SK-N-SH (cell line): ENCODE data around the gene CTNNA3. TPM values are rescaled to one million over a fixed set of nuclear protein-coding genes. Genes with fewer than 3 reads are reported as not detected.

Source experiments
- CTCF ChIA-PET: fragments of 300-600, 350-600 bp; formaldehyde crosslinking; extraction: SDS; loops from one replicate; lab custom pipeline; 2021; lab: Yijun Ruan, JAX
- POLR2A ChIA-PET: fragments of 350-600 bp; sonication (Branson Sonifier 250); formaldehyde crosslinking; extraction: SDS; loops from one replicate; lab custom pipeline; 2020; ENCODE audit warnings: antibody characterized with exemption, inconsistent platforms; lab: Yijun Ruan, JAX
- DNase-seq: peaks from one replicate; pipeline ENCODE4 v3.0.0; 2012
- H2AFZ ChIP-seq: fragments of 200-600 bp; sonication (generic); 2 replicates; pipeline ENCODE4 v1.8.1; 2016; ENCODE audit warnings: antibody characterized with exemption, mild to moderate bottlenecking, low read depth
- H3F3A ChIP-seq: fragments of 200-600 bp; sonication (generic); replicated peaks from 2 replicates; pipeline ENCODE3; 2016; ENCODE audit warnings: antibody characterized with exemption, mild to moderate bottlenecking; ENCODE audit not compliant: insufficient read depth
- H3K27ac ChIP-seq, 2 experiments: fragments of 200-500 bp in 1 of 2; fragments of 200-600 bp in 1 of 2; sonication (Bioruptor generic) in 1 of 2; sonication (generic), shearing (Covaris generic) in 1 of 2; 2 replicates each; pipeline versions ENCODE4 v1.5.1 to v1.6.1; 2014 to 2016; ENCODE audit warnings: low read depth in 2 of 2, inconsistent platforms in 1 of 2, low read length in 1 of 2, mild to moderate bottlenecking in 1 of 2, mixed read lengths in 1 of 2
- H3K27me3 ChIP-seq: fragments of 200-600 bp; sonication (generic), shearing (Covaris generic); 2 replicates; pipeline ENCODE4 v1.6.1; 2016; ENCODE audit warnings: mixed run types; ENCODE audit not compliant: insufficient read depth
- H3K36me3 ChIP-seq, 2 experiments: fragments of 200-500 bp in 1 of 2; fragments of 200-600 bp in 1 of 2; sonication (Bioruptor generic) in 1 of 2; sonication (generic) in 1 of 2; replicated peaks in 1 of 2; 2 replicates each; pipeline versions ENCODE3 to v1.5.1; 2014 to 2016; ENCODE audit warnings: low read length in 1 of 2, mild to moderate bottlenecking in 1 of 2; ENCODE audit not compliant: insufficient read depth in 2 of 2, control insufficient read depth in 1 of 2
- H3K4me1 ChIP-seq, 2 experiments: fragments of 200-500 bp in 1 of 2; fragments of 200-600 bp in 1 of 2; sonication (Bioruptor generic) in 1 of 2; sonication (generic), shearing (Covaris generic) in 1 of 2; 2 replicates each; pipeline versions ENCODE4 v1.5.1 to v1.6.1; 2014 to 2016; ENCODE audit warnings: low read depth in 1 of 2, low read length in 1 of 2, mixed run types in 1 of 2; ENCODE audit not compliant: insufficient read depth in 2 of 2, control insufficient read depth in 1 of 2
- H3K4me2 ChIP-seq: fragments of 200-600 bp; sonication (generic), shearing (Covaris generic); 2 replicates; pipeline ENCODE4 v1.6.1; 2017; ENCODE audit warnings: mixed run types
- H3K4me3 ChIP-seq, 2 experiments: fragments of 200-500 bp in 1 of 2; fragments of 200-600 bp in 1 of 2; sonication (Bioruptor generic) in 1 of 2; sonication (generic), shearing (Covaris generic) in 1 of 2; 2 replicates each; pipeline versions ENCODE4 v1.5.1 to v1.8.1; 2014 to 2016; ENCODE audit warnings: low read depth in 2 of 2, inconsistent platforms in 1 of 2, low read length in 1 of 2, mild to moderate bottlenecking in 1 of 2, mixed read lengths in 1 of 2, moderate library complexity in 1 of 2
- H3K79me2 ChIP-seq: fragments of 200-600 bp; sonication (generic); 2 replicates; pipeline ENCODE4 v1.8.1; 2017; ENCODE audit warnings: mild to moderate bottlenecking; ENCODE audit not compliant: insufficient read depth
- H3K9ac ChIP-seq: fragments of 200-600 bp; sonication (generic); 2 replicates; pipeline ENCODE4 v1.6.1; 2017; ENCODE audit warnings: mixed run types
- H3K9me2 ChIP-seq: fragments of 200-600 bp; sonication (generic); 2 replicates; pipeline ENCODE4 v1.6.1; 2017; ENCODE audit warnings: mixed run types
- H3K9me3 ChIP-seq: fragments of 200-600 bp; sonication (generic); 2 replicates; pipeline ENCODE4 v1.6.1; 2017; ENCODE audit warnings: mixed run types, mild to moderate bottlenecking, moderate library complexity
- H4K20me1 ChIP-seq: fragments of 200-600 bp; sonication (generic); 2 replicates; pipeline ENCODE4 v1.6.1; 2017; ENCODE audit warnings: mild to moderate bottlenecking, mixed run types; ENCODE audit not compliant: insufficient read depth
- ELF1 ChIP-seq: IDR thresholded peaks from 2 replicates; pipeline ENCODE4 v1.4.0; 2012
- FOSL2 ChIP-seq: IDR thresholded peaks from 2 replicates; pipeline ENCODE4 v1.4.0; 2012; ENCODE audit warnings: low read depth, mild to moderate bottlenecking, moderate library complexity, borderline replicate concordance
- GABPA ChIP-seq: IDR thresholded peaks from 2 replicates; pipeline ENCODE4 v1.4.0; 2012; ENCODE audit warnings: low read depth, mild to moderate bottlenecking
- MEF2A ChIP-seq: IDR thresholded peaks from 2 replicates; pipeline ENCODE4 v1.4.0; 2012; ENCODE audit warnings: low read depth, borderline replicate concordance
- NFIC ChIP-seq: IDR thresholded peaks from 2 replicates; pipeline ENCODE4 v1.4.0; 2012; ENCODE audit warnings: borderline replicate concordance
- NRF1 ChIP-seq: IDR thresholded peaks from 2 replicates; pipeline ENCODE4 v1.6.1; 2012; ENCODE audit warnings: low read depth, mild to moderate bottlenecking, low read length
- RAD21 ChIP-seq: IDR thresholded peaks from 2 replicates; pipeline ENCODE4 v1.6.1; 2012; ENCODE audit warnings: mild to moderate bottlenecking, low read length
- RCOR1 ChIP-seq: fragments of 150-350 bp; IDR thresholded peaks from 2 replicates; pipeline ENCODE4 v1.6.1; 2017; ENCODE audit warnings: antibody characterized with exemption, low read length
- RFX5 ChIP-seq: IDR thresholded peaks from 2 replicates; pipeline ENCODE4 v1.6.1; 2012; ENCODE audit warnings: mild to moderate bottlenecking, improper control_type of control experiment, low read length
- RXRA ChIP-seq: IDR thresholded peaks from 2 replicates; pipeline ENCODE4 v1.4.0; 2012; ENCODE audit warnings: low read depth, mild to moderate bottlenecking, borderline replicate concordance
- SMC3 ChIP-seq: IDR thresholded peaks from 2 replicates; pipeline ENCODE4 v1.6.1; 2012; ENCODE audit warnings: low read depth, low read length, improper control_type of control experiment
- TCF12 ChIP-seq: IDR thresholded peaks from 2 replicates; pipeline ENCODE4 v1.4.0; 2012
- YY1 ChIP-seq: IDR thresholded peaks from 2 replicates; pipeline ENCODE4 v1.4.0; 2012; ENCODE audit warnings: low read depth, mild to moderate bottlenecking
- WGBS: methylation state at CpG from one replicate; pipeline ENCODE4 v1.1.6; 2017; ENCODE audit warnings: low lambda C conversion rate; 5-methylcytosine and 5-hydroxymethylcytosine counted together
- polyA plus RNA-seq, 3 experiments: library from polyadenylated mRNA; depleted of rRNA; stranded (reverse); fragments of >200 nt; gene quantifications; 2 replicates each; pipeline ENCODE4 v1.2.3, GENCODE V29; 2012
- TF ChIP-seq, protein P1 (sequence below): IDR thresholded peaks from 2 replicates; pipeline ENCODE4 v1.4.0; 2012; ENCODE audit warnings: low read depth, borderline replicate concordance
- TF ChIP-seq, protein P2 (sequence below): fragments of 200-600 bp; sonication (generic); IDR thresholded peaks from 2 replicates; pipeline ENCODE4 v1.6.1; 2017; ENCODE audit warnings: antibody characterized with exemption, mild to moderate bottlenecking, moderate library complexity
- TF ChIP-seq, protein P3 (sequence below): IDR thresholded peaks from 2 replicates; pipeline ENCODE4 v1.6.1; 2012; ENCODE audit warnings: mild to moderate bottlenecking, low read depth, low read length, moderate library complexity
- TF ChIP-seq, protein P4 (sequence below): IDR thresholded peaks from 2 replicates; pipeline ENCODE4 v1.4.0; 2012; ENCODE audit warnings: low read depth, borderline replicate concordance
- TF ChIP-seq, protein P5 (sequence below): IDR thresholded peaks from 2 replicates; pipeline ENCODE4 v1.4.0; 2012; ENCODE audit warnings: low read depth

CTNNA3 gene
- polyA plus RNA-seq, 1 of the 3 experiments (the other 2 are of a cell fraction), result not detected

DNA sequence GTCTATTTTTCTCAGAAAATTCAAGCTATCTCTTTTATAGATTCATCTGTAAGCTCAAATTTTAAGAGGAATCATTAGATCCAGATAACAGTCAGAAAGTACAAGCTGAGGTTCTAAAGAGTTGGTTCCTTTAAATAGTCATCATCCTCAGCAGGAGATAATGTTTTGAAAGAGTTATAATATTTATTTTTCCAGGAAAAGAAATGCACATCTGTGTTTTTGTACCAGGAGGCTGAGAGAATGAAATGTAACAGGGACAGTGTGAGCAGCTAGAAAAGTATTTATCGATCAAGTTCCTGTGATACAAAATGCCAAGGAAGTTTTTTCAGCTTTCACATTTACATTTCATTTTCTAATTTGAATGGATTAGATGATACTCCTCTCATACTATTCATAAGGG, 890.4 kb downstream of the CTNNA3 start:
- CTCF ChIA-PET, result interaction anchor here (0.7 kb wide), 1 partner anchor 752 kb away, joined by 3 read pairs; no protein-coding TSS in a partner anchor
- Histone ChIP-seq H3K27ac (no peak overlapping the region), H3K79me2 (no peaks in the 10 kb centered on the region), H3K4me2 (no peak overlapping the region), H3F3A (no peaks in the 10 kb centered on the region), H3K4me1 (no peaks in the 10 kb centered on the region), H3K9ac (no peak overlapping the region), H4K20me1 (no peaks in the 10 kb centered on the region), H2AFZ (no peak overlapping the region), H3K9me2 (no peaks in the 10 kb centered on the region), H3K4me3 (no peak overlapping the region), H3K36me3 (no peaks in the 10 kb centered on the region), H3K9me3 (no peaks in the 10 kb centered on the region), H3K27me3 (peaks cover 5% of the 10 kb centered on the region; the same call in 1 of the 2 replicates)
- DNase-seq, result no peak
- TF ChIP-seq NFIC, result no peak
- TF ChIP-seq, protein P1, sequence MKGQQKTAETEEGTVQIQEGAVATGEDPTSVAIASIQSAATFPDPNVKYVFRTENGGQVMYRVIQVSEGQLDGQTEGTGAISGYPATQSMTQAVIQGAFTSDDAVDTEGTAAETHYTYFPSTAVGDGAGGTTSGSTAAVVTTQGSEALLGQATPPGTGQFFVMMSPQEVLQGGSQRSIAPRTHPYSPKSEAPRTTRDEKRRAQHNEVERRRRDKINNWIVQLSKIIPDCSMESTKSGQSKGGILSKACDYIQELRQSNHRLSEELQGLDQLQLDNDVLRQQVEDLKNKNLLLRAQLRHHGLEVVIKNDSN, result no peak
- TF ChIP-seq, protein P2, sequence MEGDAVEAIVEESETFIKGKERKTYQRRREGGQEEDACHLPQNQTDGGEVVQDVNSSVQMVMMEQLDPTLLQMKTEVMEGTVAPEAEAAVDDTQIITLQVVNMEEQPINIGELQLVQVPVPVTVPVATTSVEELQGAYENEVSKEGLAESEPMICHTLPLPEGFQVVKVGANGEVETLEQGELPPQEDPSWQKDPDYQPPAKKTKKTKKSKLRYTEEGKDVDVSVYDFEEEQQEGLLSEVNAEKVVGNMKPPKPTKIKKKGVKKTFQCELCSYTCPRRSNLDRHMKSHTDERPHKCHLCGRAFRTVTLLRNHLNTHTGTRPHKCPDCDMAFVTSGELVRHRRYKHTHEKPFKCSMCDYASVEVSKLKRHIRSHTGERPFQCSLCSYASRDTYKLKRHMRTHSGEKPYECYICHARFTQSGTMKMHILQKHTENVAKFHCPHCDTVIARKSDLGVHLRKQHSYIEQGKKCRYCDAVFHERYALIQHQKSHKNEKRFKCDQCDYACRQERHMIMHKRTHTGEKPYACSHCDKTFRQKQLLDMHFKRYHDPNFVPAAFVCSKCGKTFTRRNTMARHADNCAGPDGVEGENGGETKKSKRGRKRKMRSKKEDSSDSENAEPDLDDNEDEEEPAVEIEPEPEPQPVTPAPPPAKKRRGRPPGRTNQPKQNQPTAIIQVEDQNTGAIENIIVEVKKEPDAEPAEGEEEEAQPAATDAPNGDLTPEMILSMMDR, result no peak
- no peak for TF ChIP-seq RXRA
- TF ChIP-seq ELF1, result no peak
- no peak for TF ChIP-seq RCOR1
- TF ChIP-seq SMC3, result no peak
- TF ChIP-seq MEF2A, result no peak
- no peak for TF ChIP-seq YY1
- TF ChIP-seq, protein P3, sequence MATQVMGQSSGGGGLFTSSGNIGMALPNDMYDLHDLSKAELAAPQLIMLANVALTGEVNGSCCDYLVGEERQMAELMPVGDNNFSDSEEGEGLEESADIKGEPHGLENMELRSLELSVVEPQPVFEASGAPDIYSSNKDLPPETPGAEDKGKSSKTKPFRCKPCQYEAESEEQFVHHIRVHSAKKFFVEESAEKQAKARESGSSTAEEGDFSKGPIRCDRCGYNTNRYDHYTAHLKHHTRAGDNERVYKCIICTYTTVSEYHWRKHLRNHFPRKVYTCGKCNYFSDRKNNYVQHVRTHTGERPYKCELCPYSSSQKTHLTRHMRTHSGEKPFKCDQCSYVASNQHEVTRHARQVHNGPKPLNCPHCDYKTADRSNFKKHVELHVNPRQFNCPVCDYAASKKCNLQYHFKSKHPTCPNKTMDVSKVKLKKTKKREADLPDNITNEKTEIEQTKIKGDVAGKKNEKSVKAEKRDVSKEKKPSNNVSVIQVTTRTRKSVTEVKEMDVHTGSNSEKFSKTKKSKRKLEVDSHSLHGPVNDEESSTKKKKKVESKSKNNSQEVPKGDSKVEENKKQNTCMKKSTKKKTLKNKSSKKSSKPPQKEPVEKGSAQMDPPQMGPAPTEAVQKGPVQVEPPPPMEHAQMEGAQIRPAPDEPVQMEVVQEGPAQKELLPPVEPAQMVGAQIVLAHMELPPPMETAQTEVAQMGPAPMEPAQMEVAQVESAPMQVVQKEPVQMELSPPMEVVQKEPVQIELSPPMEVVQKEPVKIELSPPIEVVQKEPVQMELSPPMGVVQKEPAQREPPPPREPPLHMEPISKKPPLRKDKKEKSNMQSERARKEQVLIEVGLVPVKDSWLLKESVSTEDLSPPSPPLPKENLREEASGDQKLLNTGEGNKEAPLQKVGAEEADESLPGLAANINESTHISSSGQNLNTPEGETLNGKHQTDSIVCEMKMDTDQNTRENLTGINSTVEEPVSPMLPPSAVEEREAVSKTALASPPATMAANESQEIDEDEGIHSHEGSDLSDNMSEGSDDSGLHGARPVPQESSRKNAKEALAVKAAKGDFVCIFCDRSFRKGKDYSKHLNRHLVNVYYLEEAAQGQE, result no peak
- POLR2A ChIA-PET, result no interaction called here
- 34% methylated on average over 1 of the region's 1 CpG for WGBS

DNA sequence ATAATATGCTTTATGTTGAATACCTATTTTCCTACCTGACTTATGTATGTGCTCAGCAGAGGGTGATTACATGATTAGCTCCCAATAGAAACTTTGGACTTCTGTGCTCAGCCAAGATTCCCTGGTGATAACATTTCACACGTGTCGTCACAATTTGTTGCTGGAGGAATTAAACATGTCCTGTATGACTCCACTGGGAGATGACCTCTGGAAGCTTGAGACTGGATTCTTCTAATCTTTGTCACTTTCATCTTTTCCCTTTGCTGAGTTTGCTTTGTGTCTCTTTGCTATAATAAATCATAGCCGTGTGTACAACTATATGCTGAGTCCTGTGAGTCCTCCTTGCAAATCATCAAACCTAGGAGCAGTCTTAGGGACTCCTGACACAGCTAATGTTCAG, 891.0 kb downstream of the CTNNA3 start:
- no peak overlapping the region for H3K27ac ChIP-seq
- WGBS, result 1% methylated on average over 3 of the region's 3 CpGs
- ChIA-PET POLR2A (no interaction called here), CTCF (interaction anchor here (1.2 kb wide), 1 partner anchor 11 kb away, joined by 3 read pairs; no protein-coding TSS in a partner anchor)
- H2AFZ ChIP-seq, result no peak overlapping the region
- no peaks in the 10 kb centered on the region for H3F3A ChIP-seq
- peaks cover 5% of the 10 kb centered on the region; the same call in 1 of the 2 replicates for H3K27me3 ChIP-seq
- no peaks in the 10 kb centered on the region for H3K79me2 ChIP-seq
- H3K4me1 ChIP-seq, result no peaks in the 10 kb centered on the region
- no peak overlapping the region for H3K9ac ChIP-seq
- H3K4me2 ChIP-seq, result no peak overlapping the region
- H4K20me1 ChIP-seq, result no peaks in the 10 kb centered on the region
- no peak for DNase-seq
- TF ChIP-seq ELF1 (no peak), NRF1 (no peak), RCOR1 (no peak), RXRA (no peak), GABPA (no peak), NFIC (no peak), TCF12 (no peak), RFX5 (no peak), FOSL2 (no peak), RAD21 (no peak)
- TF ChIP-seq, protein P4, sequence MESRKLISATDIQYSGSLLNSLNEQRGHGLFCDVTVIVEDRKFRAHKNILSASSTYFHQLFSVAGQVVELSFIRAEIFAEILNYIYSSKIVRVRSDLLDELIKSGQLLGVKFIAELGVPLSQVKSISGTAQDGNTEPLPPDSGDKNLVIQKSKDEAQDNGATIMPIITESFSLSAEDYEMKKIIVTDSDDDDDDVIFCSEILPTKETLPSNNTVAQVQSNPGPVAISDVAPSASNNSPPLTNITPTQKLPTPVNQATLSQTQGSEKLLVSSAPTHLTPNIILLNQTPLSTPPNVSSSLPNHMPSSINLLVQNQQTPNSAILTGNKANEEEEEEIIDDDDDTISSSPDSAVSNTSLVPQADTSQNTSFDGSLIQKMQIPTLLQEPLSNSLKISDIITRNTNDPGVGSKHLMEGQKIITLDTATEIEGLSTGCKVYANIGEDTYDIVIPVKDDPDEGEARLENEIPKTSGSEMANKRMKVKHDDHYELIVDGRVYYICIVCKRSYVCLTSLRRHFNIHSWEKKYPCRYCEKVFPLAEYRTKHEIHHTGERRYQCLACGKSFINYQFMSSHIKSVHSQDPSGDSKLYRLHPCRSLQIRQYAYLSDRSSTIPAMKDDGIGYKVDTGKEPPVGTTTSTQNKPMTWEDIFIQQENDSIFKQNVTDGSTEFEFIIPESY, result no peak
- TF ChIP-seq, protein P5, sequence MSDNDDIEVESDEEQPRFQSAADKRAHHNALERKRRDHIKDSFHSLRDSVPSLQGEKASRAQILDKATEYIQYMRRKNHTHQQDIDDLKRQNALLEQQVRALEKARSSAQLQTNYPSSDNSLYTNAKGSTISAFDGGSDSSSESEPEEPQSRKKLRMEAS, result no peak
- no peaks in the 10 kb centered on the region for H3K9me2 ChIP-seq
- no peak overlapping the region for H3K4me3 ChIP-seq
- H3K9me3 ChIP-seq, result no peaks in the 10 kb centered on the region
- no peaks in the 10 kb centered on the region for H3K36me3 ChIP-seq
